GM18868 (cell line): ENCODE data around the gene TGIF2LX.
"Not testable (repeated sequence)": the region's sequence is repeated elsewhere in the genome, so short reads cannot be mapped to it uniquely, and the experiment has no call there.

Source experiments
- ATAC-seq: cut with Tn5 transposase; IDR thresholded peaks from one replicate; pipeline ENCODE4 v1.9.1; 2021; ENCODE audit warnings: mild to moderate bottlenecking, moderate library complexity; ENCODE audit not compliant: unreplicated experiment

Gene TGIF2LX

GRCh38 chrX:89921665-89922064 is at the start of gene TGIF2LX:
TSS of gene TGIF2LX (plus strand) at chrX:89921908. CDS start at chrX:89922086, 178 bp downstream.
- ATAC-seq, result not testable (repeated sequence)

DNA sequence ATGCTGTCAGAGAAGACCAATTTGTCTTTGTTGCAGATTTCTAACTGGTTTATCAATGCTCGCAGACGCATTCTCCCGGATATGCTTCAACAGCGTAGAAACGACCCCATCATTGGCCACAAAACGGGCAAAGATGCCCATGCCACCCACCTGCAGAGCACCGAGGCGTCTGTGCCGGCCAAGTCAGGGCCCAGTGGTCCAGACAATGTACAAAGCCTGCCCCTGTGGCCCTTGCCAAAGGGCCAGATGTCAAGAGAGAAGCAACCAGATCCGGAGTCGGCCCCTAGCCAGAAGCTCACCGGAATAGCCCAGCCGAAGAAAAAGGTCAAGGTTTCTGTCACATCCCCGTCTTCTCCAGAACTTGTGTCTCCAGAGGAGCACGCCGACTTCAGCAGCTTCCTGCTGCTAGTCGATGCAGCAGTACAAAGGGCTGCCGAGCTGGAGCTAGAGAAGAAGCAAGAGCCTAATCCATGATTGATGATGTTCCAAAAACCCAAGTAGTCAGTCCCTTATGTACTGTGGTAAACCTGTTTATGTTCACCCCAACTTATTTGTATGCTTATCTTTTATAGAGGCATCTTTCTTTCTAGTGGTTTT is 728 bp downstream of the TGIF2LX start:
- ATAC-seq, result not testable (repeated sequence)

DNA sequence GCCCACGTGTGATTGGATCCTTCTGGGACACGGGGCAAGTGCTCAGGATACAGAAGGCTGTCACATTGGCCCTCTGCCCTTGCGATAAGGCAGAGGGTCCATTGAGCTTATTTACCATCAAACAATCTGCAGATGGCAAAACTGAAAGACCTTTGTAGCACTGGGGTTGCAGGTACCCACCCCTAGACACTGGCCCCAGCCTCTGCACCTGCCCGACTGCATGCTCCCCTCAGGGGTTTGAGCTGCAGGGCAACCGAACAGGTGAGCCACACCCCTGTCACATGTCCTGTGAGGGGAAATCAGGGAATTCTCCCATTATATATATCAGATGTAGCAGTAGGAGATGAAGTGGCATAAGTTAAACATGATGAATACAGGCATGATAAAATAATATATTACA is 21.4 kb downstream of the TGIF2LX start:
- not testable (repeated sequence) for ATAC-seq

DNA sequence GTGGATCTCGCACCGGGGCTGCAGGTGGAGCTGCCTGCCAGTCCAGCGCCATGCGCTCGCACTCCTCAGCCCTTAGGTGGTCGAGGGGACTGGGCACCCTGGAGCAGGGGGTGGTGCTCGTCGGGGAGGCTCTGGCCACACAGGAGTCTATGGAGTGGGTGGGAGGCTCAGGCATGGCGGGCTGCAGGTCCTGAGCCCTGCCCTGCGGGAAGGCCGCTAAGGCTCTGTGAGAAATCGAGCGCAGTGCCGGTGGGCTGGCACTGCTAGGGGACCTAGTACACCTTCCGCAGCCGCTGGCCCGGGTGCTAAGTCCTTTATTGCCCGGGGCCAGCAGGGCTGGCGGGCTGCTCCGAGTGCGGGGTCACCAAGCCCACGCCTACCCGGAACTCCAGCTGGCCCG is 43.9 kb downstream of the TGIF2LX start:
- not testable (repeated sequence) for ATAC-seq
